ENCODE results near the gene MCTP1. TPM values are rescaled to one million over a fixed set of nuclear protein-coding genes. Genes with fewer than 3 reads are reported as not detected.

MCTP1 gene
- total RNA-seq, 1 donor from 2014 or later, result 4.6 TPM

DNA sequence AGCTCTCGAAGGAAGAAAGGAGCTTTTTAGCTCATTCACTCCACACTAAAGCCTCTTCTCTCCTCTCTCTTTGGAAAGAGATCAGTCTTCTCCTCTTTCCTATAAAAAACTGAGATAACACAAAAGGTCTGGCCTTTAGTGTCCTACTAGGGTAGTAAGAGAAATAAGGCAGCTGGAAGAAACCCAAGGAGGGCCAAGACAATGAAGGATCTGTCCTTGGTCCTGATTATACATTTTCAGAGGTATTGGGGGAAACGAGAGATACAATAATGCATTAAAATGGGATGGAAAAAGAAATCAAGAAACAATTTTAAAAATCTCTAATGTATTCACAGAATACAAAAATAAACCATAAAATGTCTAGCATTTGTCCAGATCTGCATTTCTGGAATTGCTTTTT, 482.4 kb downstream of the MCTP1 start:
- ATAC-seq, result no peak

DNA sequence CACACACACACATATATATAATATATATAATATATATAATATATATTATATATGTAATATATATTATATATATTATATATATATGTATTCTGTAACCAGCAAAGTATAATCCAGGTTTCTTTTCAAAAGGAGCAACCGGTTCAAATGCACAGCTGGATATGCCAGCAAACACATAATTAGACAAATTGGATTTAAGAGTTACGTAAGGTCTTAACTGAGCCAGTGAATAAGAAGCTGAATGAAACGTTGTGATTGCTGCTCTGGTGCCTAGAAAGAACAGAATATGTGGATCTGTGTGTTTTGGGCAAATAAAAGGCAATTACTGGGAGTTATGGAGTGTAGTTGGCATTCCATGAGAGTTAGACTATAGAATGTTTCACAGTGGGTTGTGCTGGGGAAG, 488.3 kb downstream of the MCTP1 start:
- no peak for ATAC-seq

DNA sequence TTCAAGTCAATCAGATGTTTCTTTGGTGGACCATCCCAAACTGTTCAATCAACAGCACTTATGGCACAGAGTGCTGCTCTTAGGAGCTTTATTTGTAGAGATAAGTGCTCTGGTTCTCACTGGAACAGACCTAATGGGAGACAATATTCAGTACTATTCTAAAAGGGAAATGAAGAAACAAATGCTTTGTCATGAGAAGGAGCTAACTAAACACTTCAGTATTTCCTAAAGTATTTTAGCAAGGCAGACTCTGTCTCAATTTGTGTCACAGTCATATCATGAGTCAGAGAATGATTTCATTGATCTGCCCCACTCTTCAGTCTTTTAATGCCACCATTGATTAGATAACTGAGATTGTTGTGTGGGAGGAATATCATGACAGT, 491.1 kb downstream of the MCTP1 start:
- ATAC-seq, result no peak

DNA sequence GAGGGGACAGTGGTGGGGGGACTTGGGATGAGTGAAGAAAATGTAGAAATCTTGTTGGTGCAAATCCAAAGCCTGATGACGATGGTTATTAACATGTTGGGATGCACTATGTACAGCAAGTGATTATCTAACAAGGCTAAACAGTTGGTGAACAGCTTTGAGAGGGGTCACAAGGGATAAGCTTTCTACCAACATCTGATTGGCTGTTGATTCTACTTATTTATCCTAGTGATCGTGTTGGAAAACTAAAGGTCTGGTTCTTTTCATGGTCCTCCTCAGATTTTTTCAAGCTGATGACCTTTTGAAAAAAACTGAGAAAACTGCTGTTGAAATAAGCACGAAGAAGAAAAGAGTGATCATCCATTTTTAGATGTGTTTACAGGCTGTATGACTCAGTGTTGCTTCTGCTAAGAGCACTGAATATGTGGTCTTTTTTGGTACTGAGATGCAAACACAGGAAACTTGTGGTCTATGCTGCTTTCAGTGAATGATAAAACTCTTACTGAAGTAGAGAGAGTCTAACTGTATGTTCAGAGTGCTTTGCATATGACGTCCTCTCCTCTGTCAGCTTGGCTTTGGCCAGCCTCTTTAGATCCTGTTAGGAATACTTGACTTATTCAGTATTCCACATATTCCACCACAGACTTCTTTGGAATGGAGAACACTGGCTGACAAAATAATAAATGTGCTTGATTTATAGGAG, 491.6 kb downstream of the MCTP1 start:
- ATAC-seq, result peak; percentile 45

DNA sequence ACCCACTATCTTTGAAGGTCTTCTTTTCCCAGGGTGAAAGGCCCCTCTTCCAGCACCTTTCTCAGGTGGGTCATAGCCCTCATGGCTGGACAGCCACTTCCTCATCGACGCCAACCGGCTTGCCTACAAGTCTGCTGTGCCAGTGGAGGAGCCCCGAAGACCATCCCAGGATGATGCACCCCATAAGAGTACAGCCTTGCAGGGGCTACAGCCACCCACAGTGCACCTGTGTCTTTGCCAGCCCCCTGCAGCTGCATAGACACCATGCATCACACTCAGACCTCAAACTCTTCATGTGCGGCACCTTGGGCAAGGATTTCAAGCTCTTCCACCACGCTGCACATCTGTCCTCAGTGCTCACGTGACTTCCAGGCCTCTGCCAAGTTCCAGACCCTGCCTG, 493.1 kb downstream of the MCTP1 start:
- ATAC-seq, result no peak

GRCh38 chr5:94788527-94788926, 496.4 kb downstream of the MCTP1 start:
- ATAC-seq, result no peak

- no peak for ATAC-seq
These were observed 500.1 kb downstream of the MCTP1 start for GRCh38 chr5:94784536-94785505.

DNA sequence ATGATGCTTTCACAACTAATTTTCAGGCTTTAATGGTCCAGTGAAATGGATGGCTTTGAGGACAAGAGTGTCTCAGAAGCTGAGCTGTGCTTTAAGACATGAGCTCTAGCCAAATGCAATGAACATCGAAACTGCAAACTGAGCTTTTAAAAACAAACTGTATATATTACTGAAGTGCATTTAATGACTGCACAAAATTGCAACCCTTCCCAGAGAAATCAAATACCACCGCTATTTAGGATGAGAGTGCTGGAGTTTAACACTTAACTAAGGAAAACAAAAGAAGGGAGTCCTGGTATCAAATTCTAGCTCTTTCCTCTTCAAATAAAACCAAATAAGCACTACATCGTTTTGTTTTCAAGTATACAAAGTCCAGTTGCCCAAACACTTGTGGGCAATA, 502.5 kb downstream of the MCTP1 start:
- ATAC-seq, result no peak

DNA sequence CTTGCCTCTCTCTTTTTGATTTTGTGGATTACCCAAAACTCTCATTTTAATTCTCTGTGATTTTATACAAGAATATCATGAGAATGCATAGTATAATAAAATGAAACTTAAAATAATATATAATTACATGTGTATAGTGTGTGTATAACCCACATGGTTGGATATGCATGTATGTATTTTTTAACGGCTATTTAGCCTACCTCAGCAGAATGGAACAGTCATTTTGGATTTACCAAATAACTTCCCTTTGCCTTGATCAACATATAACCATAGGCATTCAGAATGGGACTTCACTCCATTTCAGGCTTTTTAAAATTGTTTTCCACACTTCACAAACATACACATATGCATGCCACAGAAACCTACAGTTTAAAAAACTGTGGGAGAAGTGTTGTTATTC, 505.2 kb downstream of the MCTP1 start:
- no peak for ATAC-seq

- no peak for ATAC-seq
These were observed 506.2 kb downstream of the MCTP1 start for GRCh38 chr5:94778732-94779131.

DNA sequence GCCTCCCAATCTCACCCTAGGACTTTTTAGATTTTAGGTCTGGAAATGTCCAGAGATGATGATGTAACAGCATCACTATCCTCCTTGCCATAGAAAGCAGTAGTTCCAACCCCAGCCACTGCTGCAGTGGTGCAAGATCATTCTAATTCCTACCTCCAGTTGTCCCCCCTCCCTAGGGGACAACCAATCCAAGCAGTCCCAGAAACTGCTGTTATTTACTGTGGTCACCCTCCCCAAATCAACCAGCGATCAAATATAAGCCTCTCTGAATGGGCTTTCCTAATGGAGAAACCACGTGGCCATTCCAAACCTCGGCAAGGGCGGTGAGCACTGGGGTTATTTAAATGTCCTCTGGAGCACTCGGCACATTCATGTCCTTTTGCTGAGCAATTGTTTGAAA, 506.6 kb downstream of the MCTP1 start:
- no peak for ATAC-seq

- ATAC-seq, result no peak
These were observed 507.6 kb downstream of the MCTP1 start for GRCh38 chr5:94777056-94777880.

DNA sequence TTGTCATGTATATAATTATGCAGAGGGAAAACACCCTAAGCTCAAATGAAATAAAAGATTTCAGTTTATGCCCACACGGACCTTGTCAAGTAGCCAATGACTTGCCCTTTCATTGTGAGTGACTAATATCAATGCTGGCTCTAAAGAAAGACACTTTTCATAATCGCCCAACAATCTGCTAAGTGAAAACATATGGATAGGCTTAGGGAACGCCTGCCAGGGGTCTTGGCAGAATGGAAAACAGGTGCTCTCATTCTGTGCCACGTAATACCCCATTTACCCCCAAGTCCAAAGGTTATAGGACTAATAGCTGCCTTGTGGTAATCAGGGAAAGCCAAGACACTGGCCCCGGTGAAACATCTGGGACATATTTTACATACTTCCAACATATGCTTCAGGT, 508.7 kb downstream of the MCTP1 start:
- ATAC-seq, result no peak

- ATAC-seq, result no peak
These were observed 509.8 kb downstream of the MCTP1 start for GRCh38 chr5:94775088-94775487.

- no peak for ATAC-seq
These were observed 513.2 kb downstream of the MCTP1 start for GRCh38 chr5:94771742-94772141.

DNA sequence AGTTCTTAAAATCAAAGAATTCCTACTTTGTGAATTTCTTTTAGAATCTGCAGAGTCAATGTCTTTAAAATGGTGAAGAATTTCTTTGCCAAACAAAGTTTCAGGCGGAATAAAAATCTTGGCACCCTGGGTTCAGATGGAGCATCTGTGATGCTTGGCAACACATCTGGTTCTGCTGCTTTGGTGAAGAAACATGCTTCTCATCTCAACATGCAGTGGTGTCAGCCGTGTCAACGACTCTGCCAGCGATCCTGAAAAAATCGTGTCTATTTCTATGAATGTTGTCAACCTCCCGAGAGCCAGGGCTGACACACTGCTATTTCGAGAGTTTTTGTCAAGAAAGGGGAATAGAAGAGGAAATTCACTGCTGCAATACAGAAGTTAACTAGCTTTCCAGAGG, 514.9 kb downstream of the MCTP1 start:
- no peak for ATAC-seq

DNA sequence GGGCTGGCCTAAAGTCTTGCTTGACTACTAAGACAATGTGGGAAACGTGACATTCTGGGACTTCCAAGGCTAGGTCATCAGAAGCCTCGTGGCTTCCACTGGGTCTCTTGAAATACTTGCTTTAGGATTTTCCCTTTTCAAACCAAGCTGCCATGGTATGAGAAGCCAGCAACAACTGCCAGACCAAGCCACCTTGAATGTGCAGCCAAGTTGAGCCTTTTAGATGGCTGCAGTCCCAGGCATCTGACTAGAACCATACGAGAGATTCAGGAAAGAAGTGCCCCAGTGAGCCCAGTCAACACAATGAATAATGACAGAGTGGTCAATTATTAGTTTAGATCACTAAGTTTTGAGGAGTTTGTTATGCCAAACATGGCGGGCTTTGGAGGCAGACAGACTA, 523.1 kb downstream of the MCTP1 start:
- no peak for ATAC-seq

- no peak for ATAC-seq
These were observed 523.8 kb downstream of the MCTP1 start for GRCh38 chr5:94761055-94761454.

- ATAC-seq, result no peak
These were observed 524.9 kb downstream of the MCTP1 start for GRCh38 chr5:94759961-94760360.

DNA sequence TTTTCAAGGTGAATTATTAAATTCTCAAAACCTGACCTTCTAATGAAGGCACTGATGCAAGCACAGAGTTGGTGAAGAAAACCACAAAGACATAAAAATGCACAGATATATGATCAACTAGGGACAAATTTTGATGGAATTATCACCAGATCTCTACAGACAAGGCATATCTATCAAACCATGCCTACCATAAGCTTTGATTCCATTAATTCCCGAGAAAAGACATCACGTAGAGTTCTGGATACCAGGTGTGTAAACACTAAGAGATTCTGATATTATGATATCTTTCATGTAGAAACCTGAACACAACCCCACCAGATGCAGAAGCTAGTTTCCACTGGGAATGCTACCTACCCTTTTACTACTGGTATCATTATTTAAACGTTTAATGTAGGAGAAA, 525.9 kb downstream of the MCTP1 start:
- no peak for ATAC-seq

DNA sequence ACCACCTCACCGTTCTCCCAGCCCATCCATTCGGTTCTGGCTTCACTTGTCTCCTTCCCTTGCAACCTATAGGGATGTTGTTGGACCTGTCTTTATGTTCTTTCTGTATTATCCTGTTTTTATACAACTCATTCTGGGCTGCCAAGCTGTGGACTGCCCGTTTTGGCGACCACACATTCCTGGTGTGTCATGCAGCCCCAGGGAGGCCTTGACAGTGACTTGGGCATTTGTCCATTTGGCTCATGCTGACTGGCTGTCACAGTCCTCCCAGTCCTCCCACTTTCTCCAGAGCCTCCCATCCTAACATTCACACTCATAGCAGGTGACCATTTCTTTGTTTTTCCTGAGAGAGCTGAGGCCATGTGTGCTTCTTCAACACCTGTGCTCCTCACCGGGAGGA, 530.1 kb downstream of the MCTP1 start:
- ATAC-seq, result no peak

GRCh38 chr5:94751460-94751859, 533.4 kb downstream of the MCTP1 start:
- ATAC-seq, result no peak

DNA sequence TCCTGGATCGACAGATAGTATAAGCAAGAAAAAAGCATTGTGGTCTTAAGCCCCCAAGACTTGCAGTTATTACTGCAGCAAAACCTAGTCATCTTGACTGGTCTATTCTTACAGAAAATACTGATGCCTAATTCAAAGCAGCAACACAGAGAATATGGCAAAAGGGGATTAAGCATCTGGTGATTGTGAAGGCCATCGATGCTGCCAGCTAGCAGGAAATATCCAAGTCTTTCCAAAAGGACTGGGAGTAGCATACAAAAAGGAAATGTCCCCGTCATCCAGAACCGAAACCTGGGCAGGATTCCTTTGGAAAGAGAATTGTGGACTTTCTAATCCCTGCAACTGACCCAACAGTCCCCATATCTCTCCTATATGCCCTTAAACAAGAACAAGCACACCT, 534.2 kb downstream of the MCTP1 start:
- ATAC-seq, result no peak
